Ishikawa (cell line): ENCODE measurements around the gene PLA2R1.

ENCODE experiments used
- CEBPB ChIP-seq: IDR thresholded peaks from 2 replicates; pipeline ENCODE4 v1.6.1; 2012
- CREB1 ChIP-seq: IDR thresholded peaks from 2 replicates; pipeline ENCODE4 v1.6.1; 2012; ENCODE audit warnings: low read depth
- EGR1 ChIP-seq: IDR thresholded peaks from 2 replicates; pipeline ENCODE4 v1.6.1; 2012
- EP300 ChIP-seq: IDR thresholded peaks from 2 replicates; pipeline ENCODE4 v1.6.1; 2012; ENCODE audit warnings: borderline replicate concordance
- FOXM1 ChIP-seq: IDR thresholded peaks from 2 replicates; pipeline ENCODE4 v1.6.1; 2012; ENCODE audit warnings: low read depth, borderline replicate concordance
- MAX ChIP-seq: IDR thresholded peaks from 2 replicates; pipeline ENCODE4 v1.6.1; 2012
- NFIC ChIP-seq: IDR thresholded peaks from 2 replicates; pipeline ENCODE4 v1.6.1; 2012
- RAD21 ChIP-seq: IDR thresholded peaks from 2 replicates; pipeline ENCODE4 v1.6.1; 2012; ENCODE audit warnings: low read depth
- REST ChIP-seq: IDR thresholded peaks from 2 replicates; pipeline ENCODE4 v1.6.1; 2012; ENCODE audit warnings: low read depth, mild to moderate bottlenecking
- TAF1 ChIP-seq: IDR thresholded peaks from 2 replicates; pipeline ENCODE4 v1.6.1; 2012; ENCODE audit warnings: low read depth, mild to moderate bottlenecking
- TCF12 ChIP-seq: IDR thresholded peaks from 2 replicates; pipeline ENCODE4 v1.6.1; 2012; ENCODE audit warnings: low read depth
- TEAD4 ChIP-seq: IDR thresholded peaks from 2 replicates; pipeline ENCODE4 v1.6.1; 2012
- USF1 ChIP-seq: IDR thresholded peaks from 2 replicates; pipeline ENCODE4 v1.6.1; 2012
- YY1 ChIP-seq: IDR thresholded peaks from 2 replicates; pipeline ENCODE4 v1.6.1; 2012; ENCODE audit warnings: low read depth
- ZBTB7A ChIP-seq: IDR thresholded peaks from 2 replicates; pipeline ENCODE4 v1.6.1; 2012; ENCODE audit warnings: low read depth

PLA2R1 gene

GRCh38 chr2:159898441-159898840, 164.0 kb downstream of the PLA2R1 start:
- TF ChIP-seq MAX = no peak
- TF ChIP-seq TCF12 = no peak
- TF ChIP-seq EP300 = no peak
- TF ChIP-seq TAF1 = no peak
- TF ChIP-seq CREB1 = no peak
- TF ChIP-seq REST = no peak
- TF ChIP-seq RAD21 = no peak
- no peak for TF ChIP-seq NFIC
- no peak for TF ChIP-seq CEBPB
- TF ChIP-seq USF1 = no peak
- no peak for TF ChIP-seq YY1
- no peak for TF ChIP-seq TEAD4
- no peak for TF ChIP-seq FOXM1

- TF ChIP-seq CREB1 (no peak), TAF1 (no peak), TEAD4 (no peak), REST (no peak), NFIC (no peak), CEBPB (no peak), USF1 (no peak), TCF12 (no peak), ZBTB7A (no peak), YY1 (no peak), RAD21 (no peak), EP300 (no peak), MAX (no peak)
Observed at GRCh38 chr2:159897720-159898119, 164.7 kb downstream of the PLA2R1 start.

- no peak for TF ChIP-seq YY1
- TF ChIP-seq RAD21 = no peak
- no peak for TF ChIP-seq FOXM1
- no peak for TF ChIP-seq TAF1
- TF ChIP-seq TEAD4 = no peak
- TF ChIP-seq USF1 = no peak
- no peak for TF ChIP-seq EP300
- no peak for TF ChIP-seq CREB1
- TF ChIP-seq TCF12 = no peak
- no peak for TF ChIP-seq MAX
- no peak for TF ChIP-seq CEBPB
- TF ChIP-seq EGR1 = no peak
- no peak for TF ChIP-seq ZBTB7A
Observed at GRCh38 chr2:159897081-159897480, 165.3 kb downstream of the PLA2R1 start.

GRCh38 chr2:159895258-159896065, 167.0 kb downstream of the PLA2R1 start:
- no peak for TF ChIP-seq MAX
- TF ChIP-seq REST = no peak
- TF ChIP-seq TEAD4 = no peak
- no peak for TF ChIP-seq NFIC
- no peak for TF ChIP-seq CEBPB
- TF ChIP-seq EP300 = no peak
- TF ChIP-seq YY1 = no peak
- no peak for TF ChIP-seq FOXM1
